IPS DF 6.9 (cell line): ENCODE data around the gene CETN1.

Source experiments
- DNase-seq: peaks from one replicate; pipeline ENCODE4 v3.0.0-alpha.2; 2013; ENCODE audit warnings: low read depth, low spot score
- H3K27ac ChIP-seq: one replicate; pipeline ENCODE4 v1.5.1; 2013; ENCODE audit warnings: low read length, control low read depth
- H3K27me3 ChIP-seq: 2 replicates; pipeline ENCODE4 v1.6.1; 2013; ENCODE audit warnings: mild to moderate bottlenecking, low read length; ENCODE audit not compliant: control insufficient read depth, insufficient read depth
- H3K36me3 ChIP-seq: 2 replicates; pipeline ENCODE4 v1.6.1; 2013; ENCODE audit warnings: low read length; ENCODE audit not compliant: control insufficient read depth, insufficient read depth
- H3K4me1 ChIP-seq: 2 replicates; pipeline ENCODE4 v1.6.1; 2013; ENCODE audit warnings: low read length; ENCODE audit not compliant: control insufficient read depth, insufficient read depth
- H3K4me3 ChIP-seq: 2 replicates; pipeline ENCODE4 v1.5.1; 2013; ENCODE audit warnings: mild to moderate bottlenecking, low read length
- H3K9me3 ChIP-seq: 2 replicates; pipeline ENCODE4 v1.6.1; 2013; ENCODE audit warnings: low read length, inconsistent platforms; ENCODE audit not compliant: control insufficient read depth, insufficient read depth
- WGBS: extraction: QIAGEN DNeasy Blood & Tissue Kit; methylation state at CpG from one replicate; pipeline ENCODE4 v1.1.7; 2013; ENCODE audit warnings: mixed read lengths, missing lambda C conversion rate; ENCODE audit not compliant: insufficient read length, insufficient coverage; 5-methylcytosine and 5-hydroxymethylcytosine counted together

Gene CETN1

DNA sequence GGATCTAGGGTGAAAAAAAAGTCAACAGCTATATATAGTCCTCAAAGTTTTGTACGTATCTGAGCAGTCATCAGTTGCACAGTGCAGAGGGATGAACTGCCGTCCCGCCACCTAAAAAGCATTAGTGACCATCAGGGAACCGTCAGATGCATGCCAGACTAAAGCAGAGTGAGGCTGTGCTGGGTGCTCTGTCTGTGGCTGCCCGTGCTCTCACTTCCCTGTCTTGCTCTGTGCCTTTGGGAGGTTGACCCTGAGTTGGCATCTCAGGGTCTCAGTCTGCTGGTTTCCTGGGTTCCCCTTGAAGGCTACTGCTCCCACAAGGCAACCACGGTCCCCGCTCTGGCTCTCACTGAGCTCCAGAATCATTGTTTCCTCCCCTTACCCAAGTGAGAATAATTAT, 27.8 kb downstream of the CETN1 start:
- no peaks in the 10 kb centered on the region for H3K27me3 ChIP-seq
- DNase-seq: no peak
- H3K4me1 ChIP-seq: no peaks in the 10 kb centered on the region
- no peaks in the 10 kb centered on the region for H3K36me3 ChIP-seq
- no peak overlapping the region for H3K4me3 ChIP-seq
- H3K27ac ChIP-seq: no peak overlapping the region
- no CpG with 5 or more reads among the region's 7 CpGs for WGBS
- H3K9me3 ChIP-seq: no peaks in the 10 kb centered on the region

DNA sequence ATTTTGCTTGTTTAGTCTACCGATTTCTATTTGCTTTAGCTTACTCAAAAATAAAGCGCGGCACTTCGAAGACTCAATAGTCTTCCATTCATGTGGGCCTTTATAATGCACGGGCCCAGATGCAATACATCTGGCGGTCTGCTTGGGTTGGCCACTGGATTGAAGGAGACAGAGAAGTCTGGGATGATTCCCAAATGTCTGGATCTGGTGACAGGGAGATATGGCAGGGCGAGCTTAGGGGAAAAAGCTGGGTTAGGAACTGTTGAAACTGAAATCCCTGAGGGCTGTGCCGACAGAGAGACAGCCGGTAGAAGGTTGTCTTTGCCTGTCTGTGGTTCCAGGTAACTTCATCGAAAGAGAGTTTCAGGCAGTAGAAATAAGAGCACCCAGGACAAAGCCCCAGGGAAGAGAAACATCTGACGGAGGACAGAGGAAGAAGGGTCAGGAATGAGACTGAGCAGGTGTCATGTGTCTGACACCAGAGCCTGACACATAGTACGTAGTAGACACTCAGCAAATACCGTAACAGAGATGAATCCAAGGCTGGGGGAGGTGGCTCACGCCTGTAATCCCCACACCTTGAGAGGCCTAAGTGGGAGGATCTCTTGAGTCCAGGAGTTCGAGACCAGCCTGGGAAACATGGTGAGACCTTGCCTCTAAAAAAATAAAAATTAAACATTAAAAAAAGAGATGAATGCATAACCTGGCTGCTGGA, 30.2 kb downstream of the CETN1 start:
- no peaks in the 10 kb centered on the region for H3K9me3 ChIP-seq
- no peaks in the 10 kb centered on the region for H3K36me3 ChIP-seq
- no peaks in the 10 kb centered on the region for H3K27me3 ChIP-seq
- no CpG with 5 or more reads among the region's 15 CpGs for WGBS
- H3K27ac ChIP-seq: no peak overlapping the region
- H3K4me1 ChIP-seq: no peaks in the 10 kb centered on the region
- H3K4me3 ChIP-seq: no peak overlapping the region
- no peak for DNase-seq

DNA sequence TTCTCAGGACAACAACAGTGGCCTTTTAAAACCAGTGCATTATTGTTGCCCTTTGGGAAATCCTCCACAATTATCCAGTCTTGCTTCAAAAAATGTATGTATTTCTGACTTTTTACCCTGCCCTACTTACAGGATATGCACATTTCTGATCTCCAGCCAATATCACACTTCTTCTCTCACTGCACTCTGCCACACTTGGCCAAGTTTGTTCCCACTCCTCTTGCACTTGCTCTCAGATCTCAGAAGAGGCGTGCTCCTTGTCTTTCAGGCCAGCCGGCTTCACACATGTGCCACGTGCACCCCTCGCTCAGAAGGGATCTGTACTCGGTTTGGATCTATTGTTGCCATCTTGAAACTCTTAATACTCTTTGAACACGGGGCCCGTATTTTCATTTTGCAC, 32.0 kb downstream of the CETN1 start:
- H3K9me3 ChIP-seq: no peaks in the 10 kb centered on the region
- H3K27me3 ChIP-seq: no peaks in the 10 kb centered on the region
- H3K36me3 ChIP-seq: no peaks in the 10 kb centered on the region
- WGBS: no CpG with 5 or more reads among the region's 7 CpGs
- H3K27ac ChIP-seq: no peak overlapping the region
- no peaks in the 10 kb centered on the region for H3K4me1 ChIP-seq
- no peak overlapping the region for H3K4me3 ChIP-seq
- no peak for DNase-seq

DNA sequence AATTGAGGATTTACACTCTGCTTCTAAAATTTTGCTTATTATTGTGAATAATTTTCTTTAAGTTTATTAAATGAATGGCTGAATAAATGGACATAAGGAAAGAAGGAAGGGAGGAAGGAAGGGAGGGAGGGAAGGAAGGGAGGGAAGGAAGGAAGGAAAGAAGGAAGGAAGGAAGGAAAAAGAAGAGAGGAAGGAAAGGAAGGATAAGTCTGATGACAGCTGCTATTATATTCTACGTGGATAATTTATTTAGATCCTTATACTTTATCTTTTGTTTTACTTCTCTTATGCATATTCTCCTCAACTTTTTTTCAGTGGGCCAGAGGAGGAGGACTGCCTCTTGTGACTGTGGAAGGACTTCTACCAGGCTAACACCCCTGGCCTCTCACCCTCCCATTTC, 34.0 kb downstream of the CETN1 start:
- no peaks in the 10 kb centered on the region for H3K9me3 ChIP-seq
- no peak overlapping the region for H3K27ac ChIP-seq
- no peaks in the 10 kb centered on the region for H3K36me3 ChIP-seq
- DNase-seq: no peak
- no peaks in the 10 kb centered on the region for H3K27me3 ChIP-seq
- H3K4me3 ChIP-seq: no peak overlapping the region
- no CpG with 5 or more reads among the region's 1 CpG for WGBS
- no peaks in the 10 kb centered on the region for H3K4me1 ChIP-seq

DNA sequence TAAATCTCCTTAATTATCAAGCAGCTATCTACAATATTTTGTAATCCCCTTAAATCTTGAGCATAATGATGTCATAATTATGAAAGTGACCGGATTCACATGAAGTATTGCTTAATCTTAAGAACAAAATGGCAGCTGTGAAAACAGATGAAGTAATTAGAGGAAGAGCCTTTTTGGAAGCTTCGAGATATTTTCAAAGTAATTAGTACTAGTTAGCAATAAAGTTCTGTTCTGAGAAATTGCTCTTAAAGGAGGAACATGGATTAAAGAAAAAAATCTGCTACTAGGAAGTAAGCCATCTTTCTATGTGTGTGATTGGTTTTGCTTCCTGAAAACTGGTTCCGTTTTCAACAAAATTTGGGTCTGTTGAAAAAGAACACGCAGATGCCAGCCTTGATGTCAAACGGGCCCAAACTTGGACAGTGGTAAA, 34.9 kb downstream of the CETN1 start:
- Histone ChIP-seq H3K27me3 (no peaks in the 10 kb centered on the region), H3K4me3 (no peak overlapping the region), H3K27ac (no peak overlapping the region), H3K4me1 (no peaks in the 10 kb centered on the region), H3K9me3 (no peaks in the 10 kb centered on the region), H3K36me3 (no peaks in the 10 kb centered on the region)
- no CpG with 5 or more reads among the region's 5 CpGs for WGBS
- DNase-seq: no peak

DNA sequence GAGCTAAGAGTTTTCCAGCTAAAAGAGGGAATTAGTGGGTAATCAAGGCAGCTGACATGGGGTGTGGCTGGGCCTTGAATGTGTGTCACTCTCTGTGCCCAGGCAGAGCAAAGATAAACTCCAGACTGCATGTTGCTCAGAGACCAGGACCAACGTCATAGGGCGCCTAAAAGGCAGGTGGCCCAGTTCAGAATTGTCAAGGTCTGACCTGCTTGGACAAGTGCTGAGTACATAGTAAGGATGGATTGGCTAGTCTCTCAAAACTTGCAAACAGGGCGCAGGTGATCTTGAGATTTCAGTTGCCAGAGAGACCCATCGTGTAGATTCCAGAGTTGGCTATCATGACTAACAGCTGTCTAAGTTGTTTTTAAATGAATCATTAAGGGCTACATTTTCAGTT, 35.6 kb downstream of the CETN1 start:
- H3K9me3 ChIP-seq: no peaks in the 10 kb centered on the region
- no peaks in the 10 kb centered on the region for H3K36me3 ChIP-seq
- H3K27me3 ChIP-seq: no peaks in the 10 kb centered on the region
- no peak overlapping the region for H3K4me3 ChIP-seq
- no peak overlapping the region for H3K27ac ChIP-seq
- WGBS: no CpG with 5 or more reads among the region's 4 CpGs
- H3K4me1 ChIP-seq: no peaks in the 10 kb centered on the region
- DNase-seq: no peak

DNA sequence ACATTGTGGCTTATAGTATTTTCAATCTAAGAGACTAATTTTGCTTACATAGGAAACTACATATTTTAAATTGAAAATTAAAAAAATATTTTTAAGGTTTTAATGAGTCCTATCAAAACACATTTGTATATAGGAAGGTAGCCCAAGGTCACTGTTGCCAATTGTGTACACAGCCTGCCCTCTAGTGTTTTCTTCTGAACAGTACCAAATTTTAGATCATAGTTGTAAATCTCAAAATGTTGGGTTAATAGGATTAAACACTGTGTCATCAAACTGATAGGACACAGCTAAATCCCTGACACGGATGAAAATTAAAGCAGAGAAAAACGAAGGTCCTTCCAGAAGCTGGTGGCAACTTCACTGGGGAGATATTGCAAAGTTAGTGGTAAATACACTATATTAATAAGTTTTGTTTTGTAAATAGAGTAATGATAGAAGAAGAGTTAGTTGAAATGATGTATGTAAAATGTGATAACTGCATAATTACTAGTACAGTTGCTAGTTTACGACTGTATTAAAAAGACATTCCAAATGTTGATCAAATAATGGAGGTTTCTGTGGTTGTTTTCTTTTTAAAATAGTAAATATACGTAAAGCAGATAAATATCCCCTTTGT, 36.3 kb downstream of the CETN1 start:
- Histone ChIP-seq H3K4me1 (no peaks in the 10 kb centered on the region), H3K27me3 (no peaks in the 10 kb centered on the region), H3K27ac (no peak overlapping the region), H3K4me3 (no peak overlapping the region), H3K36me3 (no peaks in the 10 kb centered on the region), H3K9me3 (no peaks in the 10 kb centered on the region)
- no CpG with 5 or more reads among the region's 4 CpGs for WGBS
- no peak for DNase-seq

DNA sequence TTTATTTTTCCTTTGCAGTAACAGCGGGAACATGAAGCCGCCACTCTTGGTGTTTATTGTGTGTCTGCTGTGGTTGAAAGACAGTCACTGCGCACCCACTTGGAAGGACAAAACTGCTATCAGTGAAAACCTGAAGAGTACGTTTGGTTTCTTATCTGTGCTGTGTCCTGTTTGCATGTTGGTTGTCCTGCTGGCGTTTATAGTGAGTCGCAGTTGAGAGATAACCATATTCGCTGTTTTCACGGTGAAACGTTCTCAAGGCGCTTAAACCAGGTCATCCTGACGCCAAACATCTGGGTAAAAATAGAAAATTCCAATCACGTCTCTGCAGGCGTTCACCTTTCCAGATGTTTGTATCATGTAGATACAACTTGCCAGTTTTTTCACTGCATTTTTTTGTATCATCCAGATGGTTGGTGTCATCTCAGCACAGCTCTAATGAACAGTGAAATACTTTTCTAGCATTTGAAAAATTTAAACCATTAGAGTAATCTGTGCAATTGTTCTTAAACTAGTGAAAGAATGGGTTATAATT, 37.9 kb downstream of the CETN1 start:
- no peaks in the 10 kb centered on the region for H3K36me3 ChIP-seq
- H3K9me3 ChIP-seq: no peaks in the 10 kb centered on the region
- H3K4me1 ChIP-seq: no peaks in the 10 kb centered on the region
- no peak overlapping the region for H3K27ac ChIP-seq
- H3K4me3 ChIP-seq: no peak overlapping the region
- H3K27me3 ChIP-seq: no peaks in the 10 kb centered on the region
- no CpG with 5 or more reads among the region's 13 CpGs for WGBS
- no peak for DNase-seq

DNA sequence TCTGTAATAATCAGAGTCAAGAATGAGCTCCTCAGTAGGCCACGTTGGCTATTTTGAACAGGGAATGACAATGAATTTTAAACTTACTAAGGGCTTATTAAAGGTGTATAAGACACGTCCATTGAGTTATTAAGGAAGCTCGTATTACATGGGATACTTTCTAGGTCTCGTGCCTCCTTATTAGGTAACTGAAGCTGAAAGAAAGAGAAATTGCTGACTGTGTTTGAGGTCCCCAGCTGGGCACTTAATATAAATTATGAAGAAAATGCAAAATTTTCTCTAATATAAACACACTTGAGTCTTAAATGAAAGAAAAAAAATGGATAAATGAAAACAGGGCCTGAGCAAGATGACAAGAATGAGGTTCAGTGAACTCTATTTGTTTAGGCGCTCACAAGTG, 38.4 kb downstream of the CETN1 start:
- Histone ChIP-seq H3K4me1 (no peaks in the 10 kb centered on the region), H3K36me3 (no peaks in the 10 kb centered on the region), H3K4me3 (no peak overlapping the region), H3K27ac (no peak overlapping the region), H3K9me3 (no peaks in the 10 kb centered on the region), H3K27me3 (no peaks in the 10 kb centered on the region)
- no CpG with 5 or more reads among the region's 5 CpGs for WGBS
- no peak for DNase-seq

DNA sequence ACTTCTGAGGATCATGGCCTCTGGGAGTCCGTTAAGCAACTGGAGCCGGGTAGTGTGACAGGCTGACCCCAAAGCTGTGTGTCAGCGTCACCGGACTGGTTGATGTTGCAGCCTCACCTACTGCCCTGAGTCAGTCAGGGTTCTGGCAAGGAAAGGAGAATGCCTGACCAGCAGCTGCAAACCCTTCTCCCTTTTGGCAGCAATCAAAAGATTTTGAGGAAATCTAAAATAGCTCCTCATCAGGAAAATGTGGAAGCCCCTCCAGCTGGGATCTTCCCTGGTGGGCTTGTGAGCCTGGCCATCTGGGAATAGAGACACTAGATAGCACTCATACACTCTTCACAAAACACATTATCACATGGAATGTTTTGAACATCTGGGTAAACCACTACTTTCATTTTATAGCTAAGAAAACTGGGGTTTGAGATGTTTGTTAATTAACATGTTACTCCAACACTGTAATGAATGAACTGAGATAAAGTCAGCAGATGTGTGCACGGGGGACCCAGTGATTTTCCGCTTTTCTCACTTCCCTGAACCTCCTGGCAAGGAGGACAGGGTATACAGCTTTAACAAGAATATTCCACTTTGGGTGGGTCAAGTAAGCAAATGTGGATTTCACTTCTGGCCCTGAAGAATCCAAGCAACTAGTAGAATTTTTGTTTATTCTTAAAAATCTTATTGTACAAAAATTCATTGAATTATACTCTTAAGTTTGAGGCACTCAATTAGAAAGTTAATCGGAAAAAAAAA, 41.3 kb downstream of the CETN1 start:
- Histone ChIP-seq H3K4me3 (no peak overlapping the region), H3K36me3 (no peaks in the 10 kb centered on the region), H3K4me1 (no peaks in the 10 kb centered on the region; the same call in 1 of the 2 replicates), H3K9me3 (no peaks in the 10 kb centered on the region), H3K27me3 (no peaks in the 10 kb centered on the region), H3K27ac (no peak overlapping the region)
- no peak for DNase-seq
- WGBS: no CpG with 5 or more reads among the region's 7 CpGs
